ENCODE results near the gene MLNR.

- TF ChIP-seq POLR2AphosphoS5 (IDR thresholded peaks at IDR 0.05) (no peak), CTCF (IDR thresholded peaks at IDR 0.05) (no peak), POLR2A (IDR thresholded peaks at IDR 0.05) (no peak)
These were observed 497 bp upstream of the MLNR start for GRCh38 chr13:49219647-49220035.
